HepG2 (cell line): ENCODE measurements around the gene GALNT10. TPM values are rescaled to one million over a fixed set of nuclear protein-coding genes. Genes with fewer than 3 reads are reported as not detected.

Experiments
- ATAC-seq: fragments of 200-7000 bp; cut with Tn5 transposase; 3 replicates; pipeline ENCODE4 v1.9.1; 2020; ENCODE audit warnings: mild to moderate bottlenecking, moderate library complexity
- BruUV-seq: library from RNA; stranded (reverse); fragments of 400-500 nt; replicated peaks from 2 replicates; lab custom pipeline; 2021; lab: Mats Ljungman, UMichigan
- CTCF ChIA-PET: fragments of 300-600 bp; formaldehyde crosslinking; extraction: SDS; loops from one replicate; lab custom pipeline; 2021; ENCODE audit warnings: low total read pairs, inconsistent platforms, low intra/inter-chr PET ratio; lab: Yijun Ruan, JAX
- POLR2A ChIA-PET: fragments of 350-600 bp; sonication (Branson Sonifier 250); formaldehyde crosslinking; loops from one replicate; lab custom pipeline; 2020; ENCODE audit warnings: antibody characterized with exemption, inconsistent platforms; lab: Yijun Ruan, JAX
- DNase-seq: peaks from one replicate; pipeline ENCODE4 v3.0.0-alpha.2; 2015; ENCODE audit warnings: low spot score
- FAIRE-seq: peaks from 3 replicates; lab custom pipeline; 2011; peaks lifted over from hg19 to GRCh38; lab: Jason Lieb, UNC
- H2AFZ ChIP-seq: one replicate; pipeline ENCODE4 v1.6.1; 2011; ENCODE audit warnings: low read length, inconsistent platforms
- H3K27ac ChIP-seq: fragments of 300-600 bp; 3 replicates; pipeline ENCODE4 v1.8.0; 2011; ENCODE audit warnings: mixed run types, mild to moderate bottlenecking, mixed read lengths, low read length, inconsistent platforms; ENCODE audit not compliant: insufficient read depth; ENCODE audit errors: extremely low read length
- H3K27me3 ChIP-seq, 2 experiments: fragments of 200-600 bp in 1 of 2; 2 replicates in 1 of 2; 3 replicates in 1 of 2; pipeline versions ENCODE4 v1.6.0 to v1.8.0; 2011; ENCODE audit warnings: low read length in 2 of 2, mild to moderate bottlenecking in 2 of 2, moderate library complexity in 2 of 2, inconsistent platforms in 1 of 2; ENCODE audit not compliant: insufficient read depth in 2 of 2, control insufficient read depth in 1 of 2
- H3K36me3 ChIP-seq, 2 experiments: fragments of 200-600 bp in 1 of 2; replicated peaks in 1 of 2; 2 replicates in 1 of 2; 3 replicates in 1 of 2; pipeline versions ENCODE4 v1.5.1 to v1.8.0; 2011; ENCODE audit warnings: low read length in 2 of 2, inconsistent platforms in 1 of 2; ENCODE audit not compliant: insufficient read depth in 2 of 2, control insufficient read depth in 1 of 2
- H3K4me1 ChIP-seq: 2 replicates; pipeline ENCODE4 v1.5.1; 2012; ENCODE audit warnings: low read length, inconsistent platforms; ENCODE audit not compliant: insufficient read depth
- H3K4me2 ChIP-seq: 2 replicates; pipeline ENCODE4 v1.6.0; 2011; ENCODE audit warnings: low read depth, low read length, inconsistent platforms
- H3K4me3 ChIP-seq, 3 experiments: fragments of 200-600 bp in 1 of 3; sonication (generic), shearing (Covaris generic) in 1 of 3; replicated peaks in 1 of 3; 2 replicates each; pipeline ENCODE4 v1.5.1; 2011 to 2016; ENCODE audit warnings: low read length in 3 of 3, inconsistent platforms in 2 of 3, low read depth in 2 of 3, mild to moderate bottlenecking in 2 of 3, control low read depth in 1 of 3, mixed read lengths in 1 of 3; ENCODE audit not compliant: insufficient read depth in 1 of 3
- H3K79me2 ChIP-seq: one replicate; pipeline ENCODE4 v1.6.1; 2011; ENCODE audit warnings: low read length, inconsistent platforms; ENCODE audit not compliant: insufficient read depth
- H3K9ac ChIP-seq: 2 replicates; pipeline ENCODE4 v1.6.0; 2011; ENCODE audit warnings: mild to moderate bottlenecking, low read depth, low read length, inconsistent platforms; ENCODE audit not compliant: insufficient read depth
- H3K9me3 ChIP-seq: 2 replicates; pipeline ENCODE4 v1.5.1; 2012; ENCODE audit warnings: mild to moderate bottlenecking, low read length
- H4K20me1 ChIP-seq: 2 replicates; pipeline ENCODE4 v1.6.0; 2011; ENCODE audit warnings: inconsistent platforms, mild to moderate bottlenecking, low read length, moderate library complexity; ENCODE audit not compliant: insufficient read depth
- HNRNPUL1 ChIP-seq: fragments of 200-400 bp; formaldehyde crosslinking; IDR thresholded peaks from 2 replicates; pipeline ENCODE4 v1.6.1; 2017; ENCODE audit warnings: low read depth, mild to moderate bottlenecking, low read length, moderate library complexity
- MYC ChIP-seq: sonication (generic); formaldehyde crosslinking; IDR thresholded peaks from 2 replicates; pipeline ENCODE4 v1.9.0; 2021; ENCODE audit warnings: missing genetic modification reagents, borderline replicate concordance
- NFE2L1 ChIP-seq: sonication (generic); formaldehyde crosslinking; IDR thresholded peaks from 2 replicates; pipeline ENCODE4 v1.4.0; 2020; ENCODE audit warnings: missing genetic modification reagents, mild to moderate bottlenecking, borderline replicate concordance
- SNAI1 ChIP-seq: sonication (generic); formaldehyde crosslinking; IDR thresholded peaks from 2 replicates; pipeline ENCODE4 v1.5.0; 2020; ENCODE audit warnings: mild to moderate bottlenecking, missing genetic modification reagents, borderline replicate concordance
- STAG1 ChIP-seq: sonication (generic); formaldehyde crosslinking; IDR thresholded peaks from 2 replicates; pipeline ENCODE4 v1.4.0; 2020; ENCODE audit warnings: missing genetic modification reagents
- TRIM24 ChIP-seq: sonication (generic); formaldehyde crosslinking; IDR thresholded peaks from 2 replicates; pipeline ENCODE4 v1.8.0; 2022; ENCODE audit warnings: mild to moderate bottlenecking, missing genetic modification reagents
- ZEB1 ChIP-seq: IDR thresholded peaks from 2 replicates; pipeline ENCODE4 v1.6.1; 2012; ENCODE audit warnings: mild to moderate bottlenecking, low read depth, inconsistent platforms; ENCODE audit not compliant: insufficient replicate concordance
- ZFP36L2 ChIP-seq: sonication (generic); formaldehyde crosslinking; IDR thresholded peaks from 2 replicates; pipeline ENCODE4 v1.4.0; 2020; ENCODE audit warnings: missing genetic modification reagents
- ZNF33B ChIP-seq: sonication (generic); formaldehyde crosslinking; IDR thresholded peaks from 2 replicates; pipeline ENCODE4 v1.5.1; 2020; ENCODE audit warnings: mild to moderate bottlenecking, missing genetic modification reagents
- ZNF354B ChIP-seq: sonication (generic); formaldehyde crosslinking; IDR thresholded peaks from 2 replicates; pipeline ENCODE4 v1.8.0; 2022; ENCODE audit warnings: mild to moderate bottlenecking, missing genetic modification reagents
- ZNF737 ChIP-seq: sonication (generic); formaldehyde crosslinking; IDR thresholded peaks from 2 replicates; pipeline ENCODE4 v1.5.0; 2020; ENCODE audit warnings: missing genetic modification reagents, mild to moderate bottlenecking, borderline replicate concordance
- ZNF788 ChIP-seq: sonication (generic); formaldehyde crosslinking; IDR thresholded peaks from 2 replicates; pipeline ENCODE4 v1.5.0; 2020; ENCODE audit warnings: mild to moderate bottlenecking, missing genetic modification reagents, borderline replicate concordance
- WGBS: methylation state at CpG from one replicate; pipeline ENCODE4 v1.1.6; 2017; ENCODE audit warnings: low lambda C conversion rate; 5-methylcytosine and 5-hydroxymethylcytosine counted together
- in situ Hi-C: cut with HindIII; loops from 2 replicates; pipeline ENCODE4 v1.10.0; 2017; ENCODE audit warnings: low pct_unique_long_range_greater_than_20kb; ENCODE audit not compliant: extremely low pct_ligation_motif_present
- intact Hi-C: fragments of 100-400 bp; cut with micrococcal nuclease; formaldehyde crosslinking; loops from one replicate; pipeline ENCODE4 v1.10.0; 2022; ENCODE audit not compliant: unreplicated experiment
- polyA plus RNA-seq, 8 experiments: library from polyadenylated mRNA; depleted of rRNA in 3 of 8; stranded (reverse) in 7 of 8; unstranded in 1 of 8; fragments of >200 nt; fragmentation: Illumina TruSeq in 4 of 8; extraction: Trizol in 4 of 8; gene quantifications; 2 replicates each; pipeline versions ENCODE4 v1.2.1 to v1.2.3, GENCODE V29; 2011 to 2016; ENCODE audit warnings: low read depth in 4 of 8, missing spikeins in 1 of 8, mixed read lengths in 1 of 8; ENCODE audit not compliant: insufficient read depth in 1 of 8
- total RNA-seq, 5 experiments: library from RNA; depleted of rRNA; stranded (reverse); fragments of >200 nt; fragmentation: Illumina TruSeq; extraction: Trizol; gene quantifications; 2 replicates each; pipeline ENCODE4 v1.2.3, GENCODE V29; 2016; ENCODE audit warnings: low read depth in 1 of 5
- TF ChIP-seq, protein P1 (sequence below): sonication (generic); formaldehyde crosslinking; IDR thresholded peaks from 2 replicates; pipeline ENCODE4 v1.4.0; 2020; ENCODE audit warnings: low read depth, mild to moderate bottlenecking, missing genetic modification reagents
- TF ChIP-seq, protein P2 (sequence below): sonication (generic); formaldehyde crosslinking; IDR thresholded peaks from 2 replicates; pipeline ENCODE4 v1.5.0; 2020; ENCODE audit warnings: mild to moderate bottlenecking, missing genetic modification reagents, borderline replicate concordance
- TF ChIP-seq, protein P3 (sequence below): sonication (generic); formaldehyde crosslinking; IDR thresholded peaks from 2 replicates; pipeline ENCODE4 v1.8.0; 2022; ENCODE audit warnings: mild to moderate bottlenecking, missing genetic modification reagents; ENCODE audit not compliant: insufficient replicate concordance
- TF ChIP-seq, protein P4 (sequence below): sonication (generic); formaldehyde crosslinking; IDR thresholded peaks from 2 replicates; pipeline ENCODE4 v1.5.0; 2020; ENCODE audit warnings: mild to moderate bottlenecking, missing genetic modification reagents

The GALNT10 gene
- total and polyA plus RNA-seq, 2 of the 13 experiments (the other 11 are each of a cell fraction or from before 2014, with no cell fraction given): 8.1 to 11.2 TPM

DNA sequence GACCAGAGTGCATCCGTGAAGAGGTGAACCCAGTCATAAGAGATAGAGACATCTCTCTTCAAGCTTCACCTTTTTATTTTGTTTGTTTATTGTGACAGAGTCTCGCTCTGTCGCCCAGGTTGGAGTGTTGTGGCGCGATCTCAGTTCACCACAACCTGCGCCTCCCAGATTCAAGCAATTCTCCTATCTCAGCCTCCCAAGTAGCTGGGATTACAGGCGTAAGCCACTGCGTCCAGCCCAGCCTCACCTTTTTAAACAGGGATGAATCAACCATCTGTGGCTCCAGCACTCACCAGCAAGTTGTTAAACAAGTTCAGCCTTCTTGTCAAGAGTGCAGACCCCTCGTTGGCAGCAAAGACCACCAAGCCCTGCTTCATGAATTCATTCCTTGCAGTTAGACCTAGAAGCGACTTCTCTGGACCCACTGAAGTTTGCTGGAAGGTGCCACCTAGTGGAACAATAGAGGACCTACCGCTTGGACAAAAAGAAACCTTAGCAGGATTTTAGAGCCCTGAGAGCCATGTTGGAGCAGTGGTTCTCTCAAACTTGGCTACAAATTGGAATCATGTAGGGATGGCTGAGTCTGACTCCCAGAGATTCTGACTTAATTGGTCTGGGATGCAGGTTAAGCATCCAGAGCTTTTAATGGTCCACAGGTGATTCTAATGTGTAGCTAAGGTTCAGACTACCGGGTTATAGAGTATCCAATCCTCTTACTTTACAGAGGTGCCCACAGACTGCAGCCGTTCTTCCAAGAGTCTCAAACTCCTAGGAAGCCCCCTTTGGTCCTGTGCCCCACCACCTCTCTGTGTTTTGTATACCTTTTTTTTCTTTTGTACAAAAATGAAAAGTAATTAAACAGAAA is 10.5 kb upstream of the GALNT10 start:
- peak; percentile 60 for DNase-seq
- no peak overlapping the region for H3K4me3 ChIP-seq
- H3K4me2 ChIP-seq: no peak overlapping the region
- no peaks in the 10 kb centered on the region for H3K36me3 ChIP-seq
- H3K9ac ChIP-seq: no peak overlapping the region
- intact Hi-C loops: loop anchor here (1.0 kb wide), 3 partner anchors 108 to 225 kb away; no protein-coding TSS in a partner anchor
- ChIA-PET CTCF (interaction anchor here (1.7 to 2.5 kb wide), 2 partner anchors 108 to 205 kb away, joined by 10 read pairs; no protein-coding TSS in a partner anchor), POLR2A (no interaction called here)
- no peak overlapping the region for H2AFZ ChIP-seq
- no peaks in the 10 kb centered on the region; a peak in 1 of 5 replicates for H3K27me3 ChIP-seq
- no peaks in the 10 kb centered on the region for H4K20me1 ChIP-seq
- WGBS: 24% methylated on average over 13 of the region's 13 CpGs
- no peak overlapping the region for H3K27ac ChIP-seq
- BruUV-seq: no TSS peak
- no peaks in the 10 kb centered on the region for H3K79me2 ChIP-seq
- no peaks in the 10 kb centered on the region for H3K4me1 ChIP-seq
- in situ Hi-C loops: loop anchor here (10.0 kb wide), 1 partner anchor 205 kb away; no protein-coding TSS in a partner anchor
- peak; percentile 98 for ATAC-seq
- no peaks in the 10 kb centered on the region for H3K9me3 ChIP-seq
- FAIRE-seq: peak; percentile 82
- TF ChIP-seq ZNF737 (CRISPR knock-in tag): no peak
- no peak for TF ChIP-seq ZEB1
- peak; percentile 64 for TF ChIP-seq STAG1 (CRISPR knock-in tag)
- TF ChIP-seq, protein P1, sequence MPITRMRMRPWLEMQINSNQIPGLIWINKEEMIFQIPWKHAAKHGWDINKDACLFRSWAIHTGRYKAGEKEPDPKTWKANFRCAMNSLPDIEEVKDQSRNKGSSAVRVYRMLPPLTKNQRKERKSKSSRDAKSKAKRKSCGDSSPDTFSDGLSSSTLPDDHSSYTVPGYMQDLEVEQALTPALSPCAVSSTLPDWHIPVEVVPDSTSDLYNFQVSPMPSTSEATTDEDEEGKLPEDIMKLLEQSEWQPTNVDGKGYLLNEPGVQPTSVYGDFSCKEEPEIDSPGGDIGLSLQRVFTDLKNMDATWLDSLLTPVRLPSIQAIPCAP (CRISPR knock-in tag): no peak
- no peak for TF ChIP-seq HNRNPUL1
- TF ChIP-seq NFE2L1 (CRISPR knock-in tag): no peak
- TF ChIP-seq, protein P2, sequence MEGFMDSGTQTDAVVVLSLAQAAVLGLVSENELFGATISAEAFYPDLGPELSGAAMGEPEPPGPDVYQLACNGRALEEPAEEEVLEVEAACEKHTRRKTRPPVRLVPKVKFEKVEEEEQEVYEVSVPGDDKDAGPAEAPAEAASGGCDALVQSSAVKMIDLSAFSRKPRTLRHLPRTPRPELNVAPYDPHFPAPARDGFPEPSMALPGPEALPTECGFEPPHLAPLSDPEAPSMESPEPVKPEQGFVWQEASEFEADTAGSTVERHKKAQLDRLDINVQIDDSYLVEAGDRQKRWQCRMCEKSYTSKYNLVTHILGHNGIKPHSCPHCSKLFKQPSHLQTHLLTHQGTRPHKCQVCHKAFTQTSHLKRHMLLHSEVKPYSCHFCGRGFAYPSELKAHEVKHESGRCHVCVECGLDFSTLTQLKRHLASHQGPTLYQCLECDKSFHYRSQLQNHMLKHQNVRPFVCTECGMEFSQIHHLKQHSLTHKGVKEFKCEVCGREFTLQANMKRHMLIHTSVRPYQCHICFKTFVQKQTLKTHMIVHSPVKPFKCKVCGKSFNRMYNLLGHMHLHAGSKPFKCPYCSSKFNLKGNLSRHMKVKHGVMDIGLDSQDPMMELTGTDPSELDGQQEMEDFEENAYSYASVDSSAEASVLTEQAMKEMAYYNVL (CRISPR knock-in tag): no peak
- TF ChIP-seq, protein P3, sequence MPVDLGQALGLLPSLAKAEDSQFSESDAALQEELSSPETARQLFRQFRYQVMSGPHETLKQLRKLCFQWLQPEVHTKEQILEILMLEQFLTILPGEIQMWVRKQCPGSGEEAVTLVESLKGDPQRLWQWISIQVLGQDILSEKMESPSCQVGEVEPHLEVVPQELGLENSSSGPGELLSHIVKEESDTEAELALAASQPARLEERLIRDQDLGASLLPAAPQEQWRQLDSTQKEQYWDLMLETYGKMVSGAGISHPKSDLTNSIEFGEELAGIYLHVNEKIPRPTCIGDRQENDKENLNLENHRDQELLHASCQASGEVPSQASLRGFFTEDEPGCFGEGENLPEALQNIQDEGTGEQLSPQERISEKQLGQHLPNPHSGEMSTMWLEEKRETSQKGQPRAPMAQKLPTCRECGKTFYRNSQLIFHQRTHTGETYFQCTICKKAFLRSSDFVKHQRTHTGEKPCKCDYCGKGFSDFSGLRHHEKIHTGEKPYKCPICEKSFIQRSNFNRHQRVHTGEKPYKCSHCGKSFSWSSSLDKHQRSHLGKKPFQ (CRISPR knock-in tag): no peak
- TF ChIP-seq TRIM24 (CRISPR knock-in tag): no peak
- TF ChIP-seq, protein P4, sequence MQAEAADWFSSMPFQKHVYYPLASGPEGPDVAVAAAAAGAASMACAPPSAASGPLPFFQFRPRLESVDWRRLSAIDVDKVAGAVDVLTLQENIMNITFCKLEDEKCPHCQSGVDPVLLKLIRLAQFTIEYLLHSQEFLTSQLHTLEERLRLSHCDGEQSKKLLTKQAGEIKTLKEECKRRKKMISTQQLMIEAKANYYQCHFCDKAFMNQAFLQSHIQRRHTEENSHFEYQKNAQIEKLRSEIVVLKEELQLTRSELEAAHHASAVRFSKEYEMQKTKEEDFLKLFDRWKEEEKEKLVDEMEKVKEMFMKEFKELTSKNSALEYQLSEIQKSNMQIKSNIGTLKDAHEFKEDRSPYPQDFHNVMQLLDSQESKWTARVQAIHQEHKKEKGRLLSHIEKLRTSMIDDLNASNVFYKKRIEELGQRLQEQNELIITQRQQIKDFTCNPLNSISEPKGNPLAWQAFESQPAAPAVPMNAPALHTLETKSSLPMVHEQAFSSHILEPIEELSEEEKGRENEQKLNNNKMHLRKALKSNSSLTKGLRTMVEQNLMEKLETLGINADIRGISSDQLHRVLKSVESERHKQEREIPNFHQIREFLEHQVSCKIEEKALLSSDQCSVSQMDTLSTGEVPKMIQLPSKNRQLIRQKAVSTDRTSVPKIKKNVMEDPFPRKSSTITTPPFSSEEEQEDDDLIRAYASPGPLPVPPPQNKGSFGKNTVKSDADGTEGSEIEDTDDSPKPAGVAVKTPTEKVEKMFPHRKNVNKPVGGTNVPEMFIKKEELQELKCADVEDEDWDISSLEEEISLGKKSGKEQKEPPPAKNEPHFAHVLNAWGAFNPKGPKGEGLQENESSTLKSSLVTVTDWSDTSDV: no peak
- TF ChIP-seq MYC: no peak
- no peak for TF ChIP-seq ZFP36L2
- no peak for TF ChIP-seq ZNF788 (CRISPR knock-in tag)
- TF ChIP-seq ZNF33B (CRISPR knock-in tag): no peak
- no peak for TF ChIP-seq ZNF354B (CRISPR knock-in tag)
- TF ChIP-seq SNAI1 (CRISPR knock-in tag): no peak
